Measurements from ENCODE around the gene DHCR7. TPM values are rescaled to one million over a fixed set of nuclear protein-coding genes. Genes with fewer than 3 reads are reported as not detected.

DHCR7 gene
- total RNA-seq, 1 donor from 2014 or later, result 60.9 TPM

DNA sequence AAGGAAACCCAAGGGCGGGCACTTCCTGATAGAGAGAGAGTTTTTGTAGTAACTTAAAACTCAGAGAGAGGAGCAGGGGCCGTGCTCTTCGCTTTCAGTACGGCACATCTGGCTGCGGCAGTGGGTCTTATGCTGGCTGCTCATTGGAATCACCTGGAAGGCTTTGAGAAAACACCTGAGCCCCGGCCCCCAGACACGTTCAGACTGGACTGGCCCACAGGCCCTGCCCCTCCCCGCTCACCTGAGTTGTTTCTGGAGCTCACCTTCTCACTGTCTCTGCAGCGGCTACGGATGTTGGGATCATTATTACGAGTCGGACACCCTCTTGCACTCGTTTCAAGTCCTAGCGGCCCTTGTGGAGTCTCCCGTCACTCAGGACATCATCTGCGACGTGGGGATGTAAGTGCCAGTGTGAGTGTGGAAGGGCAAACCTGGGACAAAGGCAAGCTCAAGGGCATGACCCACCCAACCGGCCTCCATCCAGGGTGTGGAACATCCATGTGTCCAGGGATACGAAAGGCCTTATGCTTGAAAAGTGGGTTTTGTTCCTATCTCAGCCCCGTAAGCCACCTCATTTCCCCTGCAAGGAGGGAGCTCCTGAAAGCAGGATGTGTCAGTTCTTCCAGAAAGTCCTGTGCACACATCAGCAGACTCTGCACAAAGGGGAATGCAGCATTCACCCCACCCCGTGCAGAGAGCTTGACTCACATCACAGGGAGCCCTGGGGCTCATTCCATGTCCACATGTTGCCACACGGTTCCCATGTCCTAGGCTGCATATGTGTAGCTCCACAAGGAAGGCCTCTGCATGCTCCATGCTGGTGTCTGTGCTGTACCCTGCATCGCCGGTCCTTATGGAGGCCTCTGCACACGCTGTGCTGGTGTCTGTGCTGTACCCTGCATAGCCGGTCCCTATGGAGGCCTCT, 10.2 kb upstream of the DHCR7 start:
- no peak for DNase-seq (ENCODE audit: low spot score)

- DNase-seq (ENCODE audit: low spot score), result no peak
Observed at GRCh38 chr11:71456831-71457230, 8.6 kb upstream of the DHCR7 start.

- no peak for DNase-seq (ENCODE audit: low spot score)
Observed at GRCh38 chr11:71456294-71456693, 8.1 kb upstream of the DHCR7 start.

DNA sequence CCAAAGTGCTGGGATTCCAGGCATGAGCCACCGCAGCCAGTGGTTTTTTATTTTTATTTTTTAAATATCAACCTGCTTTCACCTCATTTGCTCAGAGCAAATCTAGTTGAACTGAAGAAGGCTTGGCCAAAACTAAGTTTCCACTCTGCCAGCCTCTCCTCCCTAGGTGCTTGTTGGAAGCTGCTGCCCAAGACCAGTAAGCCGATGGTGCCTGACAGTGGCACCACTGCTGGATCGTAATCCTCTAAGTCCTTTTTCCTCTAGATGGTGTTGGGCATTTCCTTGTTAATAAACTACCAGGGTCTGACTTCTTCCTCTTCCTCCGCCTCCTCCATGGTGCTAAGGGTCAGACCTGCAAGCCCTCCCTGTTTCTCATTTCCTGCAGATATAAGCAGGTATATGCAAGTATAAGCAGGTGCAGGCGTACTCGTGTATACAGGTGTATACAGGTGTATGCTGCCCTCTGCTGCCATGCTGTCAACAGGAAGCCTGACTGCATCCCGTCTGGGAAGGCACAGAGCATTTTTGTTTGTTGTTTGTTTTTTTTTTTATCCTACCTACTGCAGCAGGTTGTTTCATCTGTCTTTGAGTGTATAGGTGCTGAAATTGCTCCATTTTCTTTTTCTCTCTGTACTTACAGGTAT, 6.4 kb upstream of the DHCR7 start:
- peak; percentile 58 for DNase-seq (ENCODE audit: low spot score)

DNA sequence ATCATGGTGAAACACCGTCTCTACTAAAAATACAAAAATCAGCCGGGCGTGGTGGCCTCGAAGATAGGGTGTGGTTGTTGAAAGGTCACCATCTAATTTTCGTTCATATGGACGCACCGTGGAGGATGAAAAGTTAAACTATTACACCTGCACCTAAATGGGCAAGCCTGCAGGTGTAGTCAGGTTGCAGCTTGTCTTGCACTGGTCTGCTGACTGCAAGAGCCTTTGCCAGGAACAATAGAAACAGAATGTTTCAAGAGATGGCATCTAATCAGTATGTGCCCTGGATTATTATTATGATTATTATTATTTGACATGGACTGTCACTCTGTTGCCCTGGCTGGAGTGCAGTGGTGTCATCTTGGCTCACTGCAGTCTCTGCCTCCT, 5.7 kb upstream of the DHCR7 start:
- no peak for DNase-seq (ENCODE audit: low spot score)

- peak; percentile 98 for DNase-seq (ENCODE audit: low spot score)
Observed at GRCh38 chr11:71453037-71453917, 5.1 kb upstream of the DHCR7 start, which contains the start of gene NADSYN1. Gene NADSYN1 (plus strand): TSS chr11:71453203. CDS start chr11:71453297, 94 bp downstream.

DNA sequence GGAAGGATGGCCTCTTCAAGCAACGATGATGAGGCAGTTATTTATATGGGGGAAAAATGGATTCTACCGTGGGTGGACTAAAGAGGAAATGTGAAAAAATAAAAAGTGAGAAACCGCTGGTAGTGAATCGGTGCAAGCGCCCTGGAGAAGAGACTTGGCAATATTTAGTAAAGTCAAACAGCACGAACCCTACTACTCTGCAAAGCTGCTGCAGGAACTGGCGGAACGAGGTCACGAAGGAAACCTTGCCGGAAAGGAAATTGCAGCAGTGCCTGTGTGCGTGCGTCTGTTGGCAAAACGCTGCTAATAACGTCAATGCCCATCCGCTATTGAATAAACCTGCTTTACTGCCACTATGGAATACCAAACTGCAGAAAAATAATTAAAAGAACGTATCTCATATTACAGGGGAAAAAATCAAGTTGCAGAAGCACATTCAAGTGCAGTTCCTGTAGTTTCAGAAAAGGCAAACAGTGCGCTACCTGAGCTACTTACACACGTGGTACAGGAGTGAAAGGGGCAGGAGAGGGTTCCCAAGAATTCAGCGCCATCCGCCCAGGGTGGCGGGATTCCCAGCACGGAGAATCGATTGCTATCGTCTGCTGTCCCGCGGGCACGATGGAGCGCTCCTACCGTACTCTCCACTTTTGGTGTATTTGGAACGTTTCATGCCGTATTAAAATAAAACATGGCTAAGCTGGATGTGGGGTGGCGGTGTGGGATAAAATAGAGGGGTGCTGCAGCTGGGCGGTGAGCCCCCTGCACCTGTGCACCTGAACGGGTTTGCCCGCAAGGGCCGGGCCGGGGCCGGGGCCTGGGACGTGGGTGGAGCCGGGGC, 4.2 kb upstream of the DHCR7 start:
- no peak for DNase-seq (ENCODE audit: low spot score)

- DNase-seq (ENCODE audit: low spot score), result no peak
Observed at GRCh38 chr11:71451596-71452198, 3.5 kb upstream of the DHCR7 start.

DNA sequence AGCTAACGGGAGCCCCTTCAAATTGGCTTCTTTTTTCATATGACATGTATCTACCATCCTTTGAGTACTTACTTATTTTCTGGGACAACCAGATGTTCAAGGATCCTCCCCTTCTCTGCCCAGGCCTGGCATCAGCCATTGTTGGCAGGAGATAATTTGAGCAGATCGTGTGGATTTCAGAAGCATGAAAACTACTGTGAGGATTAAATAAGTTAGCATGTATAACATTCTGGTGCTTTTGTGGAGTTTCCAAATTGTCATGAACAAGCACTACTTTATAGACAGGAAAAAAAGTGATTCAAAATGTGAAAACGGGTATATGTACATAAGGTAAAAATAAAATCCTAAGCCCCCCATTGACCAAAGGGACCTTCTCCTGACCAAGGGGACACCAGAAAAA, 2.7 kb upstream of the DHCR7 start:
- DNase-seq (ENCODE audit: low spot score), result no peak

- DNase-seq (ENCODE audit: low spot score), result no peak
Observed at GRCh38 chr11:71450507-71450906, 2.3 kb upstream of the DHCR7 start.

DNA sequence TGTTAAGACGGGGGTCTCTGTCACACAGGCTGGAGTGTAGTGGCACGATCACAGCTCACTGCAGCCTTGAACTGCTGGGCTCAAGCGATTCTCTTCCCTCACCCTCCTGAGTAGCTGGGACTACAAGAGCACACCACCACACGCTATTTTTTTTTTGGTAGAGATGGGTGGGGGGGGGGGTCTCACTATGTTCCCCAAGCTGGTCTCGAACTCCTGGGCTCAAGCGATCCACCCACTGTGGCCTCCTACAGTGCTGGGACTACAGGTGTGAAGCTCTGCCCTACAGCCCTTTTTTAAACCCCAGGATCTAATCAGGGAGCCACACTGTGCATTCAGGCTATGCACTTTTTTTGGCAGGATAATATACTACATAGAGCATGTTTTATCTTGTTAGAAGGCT, 1.4 kb upstream of the DHCR7 start:
- no peak for DNase-seq (ENCODE audit: low spot score)

DNA sequence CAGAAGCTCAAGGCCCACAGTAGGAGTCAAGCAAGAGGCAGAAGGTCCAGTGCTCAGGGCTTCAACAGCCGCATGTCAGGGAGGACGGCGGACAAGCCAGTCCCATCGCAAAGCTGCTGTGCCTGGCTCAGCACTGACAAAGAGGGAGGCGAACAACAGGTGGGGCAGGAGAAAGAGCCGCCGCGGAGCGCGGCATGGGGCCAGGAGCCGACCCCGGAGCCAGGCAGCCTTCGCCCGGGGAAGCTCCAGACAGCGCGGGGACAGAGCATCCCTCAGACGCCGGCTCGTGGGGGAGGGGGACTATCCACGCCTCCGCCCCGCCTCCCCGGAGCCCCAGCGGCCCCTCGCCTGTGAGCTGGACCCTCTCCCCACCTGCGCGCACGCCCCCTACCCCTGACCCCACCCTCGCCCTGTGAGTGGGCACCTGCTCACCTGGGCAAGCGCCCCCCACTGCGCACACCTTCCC, 369 bp downstream of the DHCR7 start:
- peak; percentile 61 for DNase-seq (ENCODE audit: low spot score)

DNA sequence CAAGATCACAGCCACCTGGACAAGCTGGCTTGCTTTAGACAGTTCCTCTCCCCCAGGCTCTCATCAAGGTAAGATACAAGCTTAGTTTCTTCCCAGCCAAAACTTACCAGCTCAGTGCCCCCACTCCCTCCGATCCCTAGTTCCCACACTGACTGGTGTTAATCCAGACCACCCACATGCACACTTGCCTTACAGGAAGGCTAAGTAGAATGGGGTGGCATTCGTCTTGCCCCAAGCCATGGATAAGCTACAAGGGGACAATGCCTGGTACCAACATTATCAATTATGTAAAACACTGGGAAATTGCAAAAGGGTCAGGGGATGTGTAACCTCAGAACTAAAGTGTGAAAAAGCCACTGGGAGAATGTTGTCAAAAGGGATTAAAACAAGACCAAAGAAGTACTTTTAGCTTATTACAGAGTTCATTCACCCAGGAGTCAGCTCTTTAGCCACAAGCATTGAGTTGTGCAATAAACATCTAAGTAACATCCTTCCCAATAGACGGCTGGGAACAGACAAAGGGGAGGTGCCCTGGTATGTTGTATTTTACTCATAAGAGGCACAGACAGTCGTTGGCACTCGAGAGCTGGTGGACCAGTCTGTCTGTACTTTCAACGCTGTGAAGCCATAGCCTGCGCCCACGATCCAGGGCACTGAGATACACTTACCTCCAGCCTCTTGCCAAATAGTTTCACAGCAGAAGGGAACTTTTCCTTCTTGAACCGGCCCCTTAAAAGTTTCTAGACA, 1.1 kb downstream of the DHCR7 start:
- no peak for DNase-seq (ENCODE audit: low spot score)

DNA sequence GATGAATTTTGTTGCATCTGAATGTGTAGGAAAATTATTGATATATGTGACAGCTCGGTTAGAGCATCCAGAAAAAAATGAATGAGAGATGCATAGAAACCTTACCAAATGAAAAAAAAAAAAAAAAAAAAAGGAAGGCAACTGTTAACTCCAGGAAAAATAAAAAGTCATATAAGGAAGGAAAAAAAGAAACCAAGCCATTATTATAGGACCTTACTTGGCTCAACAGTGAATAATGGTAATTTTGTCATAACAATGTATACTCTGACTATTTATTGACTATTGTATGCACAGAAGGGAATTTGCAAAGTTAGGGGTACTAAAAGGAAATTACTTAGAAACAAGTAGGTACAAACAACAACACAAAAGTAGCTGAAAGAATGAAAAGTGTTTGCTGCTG, 2.0 kb downstream of the DHCR7 start:
- no peak for DNase-seq (ENCODE audit: low spot score)

- DNase-seq (ENCODE audit: low spot score), result no peak
Observed at GRCh38 chr11:71444811-71445210, 3.4 kb downstream of the DHCR7 start.

GRCh38 chr11:71443736-71444445, 4.3 kb downstream of the DHCR7 start:
- DNase-seq (ENCODE audit: low spot score), result no peak

DNA sequence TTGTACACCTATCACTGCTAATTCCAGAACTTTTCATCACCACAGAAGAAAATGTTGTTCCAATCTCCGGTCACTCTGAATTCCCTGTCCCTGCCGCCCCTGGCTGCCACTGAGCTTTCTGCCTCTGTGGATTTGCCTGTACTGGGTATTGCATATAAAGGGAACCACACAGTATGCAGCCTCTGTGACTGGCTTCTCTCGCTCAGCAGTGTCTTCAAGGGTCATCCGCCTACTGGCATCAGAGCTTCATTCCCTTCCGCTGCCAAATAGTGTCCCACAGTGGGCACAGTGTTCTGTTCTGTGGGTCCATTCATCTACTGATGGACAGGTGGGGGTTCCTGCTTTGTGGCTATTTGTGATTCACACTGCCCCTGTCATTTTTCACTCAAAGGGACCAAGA, 5.3 kb downstream of the DHCR7 start:
- no peak for DNase-seq (ENCODE audit: low spot score)

DNA sequence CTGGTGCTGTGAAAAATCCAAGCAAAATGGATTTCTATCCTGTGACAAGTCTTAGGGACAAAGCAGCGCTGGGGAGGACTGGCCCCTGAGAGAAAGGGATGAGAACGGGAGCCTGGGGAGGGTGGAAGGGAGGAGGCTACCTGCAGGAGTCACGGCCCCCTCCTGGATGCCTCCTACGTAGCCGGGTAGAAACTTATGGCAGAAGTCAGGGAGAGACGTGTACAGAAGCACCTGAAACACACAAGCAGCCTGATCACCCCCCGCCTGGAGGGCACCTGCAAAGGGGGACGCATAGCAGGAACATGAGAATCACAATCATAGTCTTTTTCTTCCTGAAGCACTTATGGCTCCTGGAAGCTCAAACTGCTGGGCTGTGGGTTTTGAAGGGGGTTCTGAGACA, 6.1 kb downstream of the DHCR7 start:
- DNase-seq (ENCODE audit: low spot score), result no peak

DNA sequence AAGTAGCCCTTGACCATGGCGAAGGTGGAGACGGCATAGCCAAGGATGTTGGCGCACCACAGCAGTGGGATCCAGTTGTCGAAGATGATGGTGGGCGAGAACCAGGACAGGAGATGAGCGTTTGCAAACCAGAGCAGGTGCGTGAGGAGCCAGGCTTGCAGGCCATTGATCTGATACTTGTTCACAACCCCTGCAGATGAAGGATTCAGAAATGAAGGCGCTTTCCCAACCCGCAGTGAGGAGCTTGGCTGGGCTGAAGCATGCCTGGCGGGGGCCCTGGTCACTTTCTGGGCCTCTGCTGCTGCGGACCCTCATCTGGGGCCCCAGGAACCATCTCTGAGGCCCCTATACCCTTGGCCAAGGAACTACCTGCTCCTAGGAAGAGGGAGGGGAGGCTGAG, 6.9 kb downstream of the DHCR7 start:
- DNase-seq (ENCODE audit: low spot score), result no peak

Data from ureter (tissue), 1 donor.